HG03060 (cell line): ENCODE results near the gene SHPK.

ENCODE experiments used
- ATAC-seq: cut with Tn5 transposase; IDR thresholded peaks from one replicate; pipeline ENCODE4 v1.9.1; 2021; ENCODE audit warnings: low read depth, moderate number of reproducible peaks; ENCODE audit not compliant: unreplicated experiment

Gene SHPK

GRCh38 chr17:3559270-3559645, 76.8 kb downstream of the SHPK start:
- no peak for ATAC-seq

GRCh38 chr17:3558603-3559269, 77.3 kb downstream of the SHPK start:
- ATAC-seq = peak; percentile 58
